ENCODE measurements around the gene PTGER1. TPM values are rescaled to one million over a fixed set of nuclear protein-coding genes. Genes with fewer than 3 reads are reported as not detected.
"Not testable (repeated sequence)": the region's sequence is repeated elsewhere in the genome, so short reads cannot be mapped to it uniquely, and the experiment has no call there.

PTGER1 gene
- total and polyA plus RNA-seq, 5 experiments from 2014 or later: not detected

- H3K36me3 Mint-ChIP-seq: peaks cover 0 to 41% (median 13%) of the 10 kb centered on the region in 3 donors
- H3K4me3 Mint-ChIP-seq: peak overlapping the region; percentile 44 to 80 (median 70)
- ATAC-seq (peak; percentile 82), DNase-seq (peak; percentile 66 to 93 (median 87))
- POLR2A ChIA-PET: interaction anchor here (0.5 to 4.9 kb wide), 15 partner anchors 9 to 336 kb away, joined by 3 to 23 read pairs (median 4); partner anchors contain the start of genes ASF1B and DNAJB1
- peak overlapping the region in 2 of 10 donors; percentile 53 to 56 for H3K27ac Mint-ChIP-seq
- peaks cover 11 to 25% (median 14%) of the 10 kb centered on the region in 5 donors for H3K27me3 Mint-ChIP-seq
- peaks cover 18 to 48% (median 32%) of the 10 kb centered on the region in 4 donors for H3K4me1 Mint-ChIP-seq
- H3K9me3 Mint-ChIP-seq: no peaks in the 10 kb centered on the region
Measured at GRCh38 chr19:14472202-14472938, 2.8 kb downstream of the PTGER1 start.

- Mint-ChIP-seq H3K27ac (peak overlapping the region in 3 of 10 donors; percentile 29 to 56 (median 53)), H3K36me3 (peaks cover 0 to 47% (median 13%) of the 10 kb centered on the region in 3 donors), H3K4me3 (peak overlapping the region in 3 of 10 donors; percentile 6 to 80 (median 72)), H3K9me3 (no peaks in the 10 kb centered on the region), H3K4me1 (peaks cover 17 to 41% (median 30%) of the 10 kb centered on the region in 4 donors), H3K27me3 (peaks cover 11 to 25% (median 14%) of the 10 kb centered on the region in 5 donors)
- DNase-seq (peak in 1 of 10 donors; percentile 32), ATAC-seq (no peak)
- POLR2A ChIA-PET: interaction anchor here (0.6 to 4.9 kb wide), 8 partner anchors 36 to 335 kb away, joined by 3 to 23 read pairs (median 6); partner anchors contain the start of genes ASF1B and DNAJB1
Measured at GRCh38 chr19:14471436-14472187, 3.5 kb downstream of the PTGER1 start.

DNA sequence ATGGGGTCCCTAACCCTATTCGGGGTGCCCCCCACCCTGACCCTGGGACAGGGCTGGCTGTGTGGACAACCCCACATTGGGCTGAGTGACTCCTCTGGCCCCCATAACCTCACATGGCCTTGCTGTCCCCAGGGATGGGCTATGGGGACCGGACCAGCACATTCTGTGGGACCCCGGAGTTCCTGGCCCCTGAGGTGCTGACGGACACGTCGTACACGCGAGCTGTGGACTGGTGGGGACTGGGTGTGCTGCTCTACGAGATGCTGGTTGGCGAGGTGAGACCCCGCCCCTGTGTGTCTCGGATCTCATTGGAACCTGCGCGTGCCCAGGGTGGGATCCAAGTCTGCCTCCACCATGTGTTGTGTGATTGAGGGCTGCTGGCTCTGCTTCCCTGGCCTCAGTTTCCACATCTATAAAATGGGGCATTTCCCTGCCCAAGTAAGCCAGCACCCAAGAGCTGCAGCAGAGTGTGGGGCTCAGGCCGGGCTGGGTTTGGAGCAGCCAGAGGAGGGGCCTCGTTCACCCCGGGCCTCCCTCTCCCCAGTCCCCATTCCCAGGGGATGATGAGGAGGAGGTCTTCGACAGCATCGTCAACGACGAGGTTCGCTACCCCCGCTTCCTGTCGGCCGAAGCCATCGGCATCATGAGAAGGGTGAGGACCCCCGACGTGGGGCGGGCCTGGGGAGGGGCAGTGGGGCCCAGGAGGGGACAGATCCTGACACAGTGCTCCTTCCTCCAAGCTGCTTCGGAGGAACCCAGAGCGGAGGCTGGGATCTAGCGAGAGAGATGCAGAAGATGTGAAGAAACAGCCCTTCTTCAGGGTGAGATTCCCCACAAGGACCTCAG, 4.9 kb downstream of the PTGER1 start:
- POLR2A ChIA-PET: no interaction called here
- Mint-ChIP-seq H3K27ac (no peak overlapping the region), H3K4me3 (no peak overlapping the region), H3K36me3 (peaks cover 0 to 56% (median 13%) of the 10 kb centered on the region in 3 donors), H3K4me1 (peaks cover 7 to 28% (median 19%) of the 10 kb centered on the region in 4 donors), H3K9me3 (no peaks in the 10 kb centered on the region), H3K27me3 (peaks cover 8 to 23% (median 14%) of the 10 kb centered on the region in 5 donors)
- ATAC-seq (no peak), DNase-seq (no peak)

DNA sequence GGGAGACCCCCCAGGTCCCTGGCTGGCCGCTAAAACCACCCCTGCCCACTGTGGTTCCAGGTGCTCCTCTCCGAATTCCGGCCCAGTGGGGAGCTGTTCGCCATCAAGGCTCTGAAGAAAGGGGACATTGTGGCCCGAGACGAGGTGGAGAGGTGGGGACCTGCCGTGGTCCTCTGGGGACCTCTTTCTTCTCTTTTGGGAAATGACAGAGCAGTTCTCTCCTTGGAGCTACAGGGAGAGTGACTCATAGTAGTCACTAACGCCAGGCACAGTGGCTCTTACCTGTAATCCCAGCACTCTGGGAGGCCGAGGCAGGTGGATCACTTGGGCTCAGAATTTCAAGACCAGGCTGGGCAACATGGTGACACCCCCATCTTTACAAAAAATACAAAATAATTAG, 7.3 kb downstream of the PTGER1 start:
- ATAC-seq (no peak), DNase-seq (no peak)
- Mint-ChIP-seq H3K27ac (peak overlapping the region in 1 of 10 donors; percentile 15), H3K4me1 (peaks cover 1 to 11% (median 5%) of the 10 kb centered on the region in 4 donors), H3K9me3 (no peaks in the 10 kb centered on the region), H3K36me3 (peaks cover 0 to 78% (median 16%) of the 10 kb centered on the region in 3 donors), H3K4me3 (no peak overlapping the region), H3K27me3 (peaks cover under 1 to 6% (median under 1%) of the 10 kb centered on the region in 5 donors)
- POLR2A ChIA-PET: interaction anchor here (0.6 to 0.9 kb wide), 5 partner anchors 28 to 55 kb away, joined by 3 to 4 read pairs (median 3); no protein-coding TSS in a partner anchor

DNA sequence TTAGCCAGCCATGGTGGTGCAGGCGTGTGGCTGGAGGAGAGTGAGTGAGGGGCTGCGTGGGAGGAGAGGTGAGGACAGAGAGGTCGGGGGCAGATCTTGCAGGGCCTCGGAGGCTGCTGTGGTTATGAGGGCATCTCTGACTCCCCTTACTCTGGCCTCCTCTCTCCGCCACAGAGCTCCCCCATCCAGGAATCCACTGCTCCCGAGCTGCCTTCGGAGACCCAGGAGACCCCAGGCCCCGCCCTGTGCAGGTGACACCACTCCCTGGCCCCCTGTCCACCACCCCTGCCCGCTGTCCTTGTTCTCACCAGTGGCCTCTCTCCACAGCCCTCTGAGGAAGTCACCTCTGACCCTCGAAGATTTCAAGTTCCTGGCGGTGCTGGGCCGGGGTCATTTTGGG, 7.8 kb downstream of the PTGER1 start:
- DNase-seq (no peak), ATAC-seq (no peak)
- Mint-ChIP-seq H3K27ac (peak overlapping the region in 1 of 10 donors; percentile 15), H3K27me3 (peaks cover 0 to 1% (median 0%) of the 10 kb centered on the region in 5 donors), H3K4me1 (peaks cover 0 to 7% (median 2%) of the 10 kb centered on the region in 4 donors), H3K36me3 (peaks cover 0 to 82% (median 16%) of the 10 kb centered on the region in 3 donors), H3K4me3 (no peak overlapping the region), H3K9me3 (no peaks in the 10 kb centered on the region)
- POLR2A ChIA-PET: interaction anchor here (1.0 kb wide), 2 partner anchors 17 to 49 kb away, joined by 3 read pairs; no protein-coding TSS in a partner anchor

- Mint-ChIP-seq H3K27me3 (no peaks in the 10 kb centered on the region), H3K4me3 (no peak overlapping the region), H3K9me3 (no peaks in the 10 kb centered on the region), H3K36me3 (peaks cover 6 to 96% (median 21%) of the 10 kb centered on the region in 3 donors), H3K4me1 (peaks cover 0 to 12% (median 5%) of the 10 kb centered on the region in 4 donors), H3K27ac (peak overlapping the region in 1 of 10 donors; percentile 62)
- ATAC-seq (no peak), DNase-seq (no peak)
- POLR2A ChIA-PET: no interaction called here
Measured at GRCh38 chr19:14463747-14464146, 11.4 kb downstream of the PTGER1 start.

GRCh38 chr19:14462401-14462800, 12.8 kb downstream of the PTGER1 start:
- Mint-ChIP-seq H3K4me1 (peaks cover 0 to 14% (median 5%) of the 10 kb centered on the region in 4 donors), H3K27ac (peak overlapping the region in 1 of 10 donors; percentile 67), H3K36me3 (peaks cover 6 to 96% (median 12%) of the 10 kb centered on the region in 3 donors)
- H3K4me3 Mint-ChIP-seq, POLR2A ChIA-PET, H3K9me3 Mint-ChIP-seq, ATAC-seq, H3K27me3 Mint-ChIP-seq, DNase-seq: not testable (repeated sequence)

GRCh38 chr19:14460935-14461334, 14.2 kb downstream of the PTGER1 start:
- DNase-seq (no peak), ATAC-seq (no peak)
- POLR2A ChIA-PET: no interaction called here
- Mint-ChIP-seq H3K9me3 (no peaks in the 10 kb centered on the region), H3K36me3 (peaks cover 6 to 96% (median 12%) of the 10 kb centered on the region in 3 donors), H3K27me3 (no peaks in the 10 kb centered on the region), H3K27ac (peak overlapping the region in 8 of 10 donors; percentile 0 to 79 (median 60)), H3K4me3 (no peak overlapping the region), H3K4me1 (peaks cover 0 to 14% (median 5%) of the 10 kb centered on the region in 4 donors)

- ATAC-seq: peak; percentile 46 to 59
- peaks cover 6 to 97% (median 11%) of the 10 kb centered on the region in 3 donors for H3K36me3 Mint-ChIP-seq
- H3K4me1 Mint-ChIP-seq: peaks cover 0 to 14% (median 6%) of the 10 kb centered on the region in 4 donors
- H3K27me3 Mint-ChIP-seq: no peaks in the 10 kb centered on the region
- POLR2A ChIA-PET: no interaction called here
- peak overlapping the region in 2 of 10 donors; percentile 23 to 62 for H3K4me3 Mint-ChIP-seq
- DNase-seq: peak in 1 of 10 donors; percentile 33
- H3K27ac Mint-ChIP-seq: peak overlapping the region in 8 of 10 donors; percentile 22 to 78 (median 58)
- H3K9me3 Mint-ChIP-seq: no peaks in the 10 kb centered on the region
Measured at GRCh38 chr19:14459703-14460102, 15.5 kb downstream of the PTGER1 start.

- Mint-ChIP-seq H3K4me1 (peaks cover 7 to 28% (median 14%) of the 10 kb centered on the region in 4 donors), H3K36me3 (peaks cover 6 to 94% (median 22%) of the 10 kb centered on the region in 3 donors)
- H3K9me3 Mint-ChIP-seq, ATAC-seq, H3K4me3 Mint-ChIP-seq, DNase-seq, H3K27me3 Mint-ChIP-seq, H3K27ac Mint-ChIP-seq: not testable (repeated sequence)
- POLR2A ChIA-PET: interaction anchor here (0.8 kb wide), 1 partner anchor 14 kb away, joined by 3 read pairs; no protein-coding TSS in a partner anchor
Measured at GRCh38 chr19:14452303-14452702, 22.9 kb downstream of the PTGER1 start.

DNA sequence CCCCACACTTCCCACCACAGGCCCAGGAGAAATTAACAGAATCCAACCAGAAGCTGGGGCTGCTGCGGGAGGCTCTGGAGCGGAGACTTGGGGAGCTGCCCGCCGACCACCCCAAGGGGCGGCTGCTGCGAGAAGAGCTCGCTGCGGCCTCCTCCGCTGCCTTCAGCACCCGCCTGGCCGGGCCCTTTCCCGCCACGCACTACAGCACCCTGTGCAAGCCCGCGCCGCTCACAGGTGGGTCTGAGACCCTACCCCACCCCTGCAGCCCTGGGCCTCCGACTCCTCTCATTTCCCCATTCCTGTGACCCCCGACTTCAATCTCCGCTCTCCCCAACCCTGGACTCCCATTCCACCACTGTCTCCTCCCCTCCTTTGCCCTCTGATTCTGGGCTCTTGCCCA, 24.3 kb downstream of the PTGER1 start:
- Mint-ChIP-seq H3K9me3 (no peaks in the 10 kb centered on the region), H3K4me1 (peaks cover 7 to 32% (median 14%) of the 10 kb centered on the region in 4 donors), H3K27ac (peak overlapping the region in 1 of 10 donors; percentile 59), H3K36me3 (peaks cover 6 to 95% (median 32%) of the 10 kb centered on the region in 3 donors), H3K27me3 (no peaks in the 10 kb centered on the region), H3K4me3 (no peak overlapping the region)
- DNase-seq (no peak), ATAC-seq (no peak)
- POLR2A ChIA-PET: interaction anchor here (0.6 to 1.0 kb wide), 2 partner anchors 16 to 1256 kb away, joined by 3 read pairs; no protein-coding TSS in a partner anchor

Data from naive thymus-derived CD8-positive, alpha-beta T cell (primary cell).